ENCODE results near the gene SLC29A3.
A peak's percentile ranks its signal among the peaks of the same experiment; 100 is the strongest.

Gene SLC29A3

DNA sequence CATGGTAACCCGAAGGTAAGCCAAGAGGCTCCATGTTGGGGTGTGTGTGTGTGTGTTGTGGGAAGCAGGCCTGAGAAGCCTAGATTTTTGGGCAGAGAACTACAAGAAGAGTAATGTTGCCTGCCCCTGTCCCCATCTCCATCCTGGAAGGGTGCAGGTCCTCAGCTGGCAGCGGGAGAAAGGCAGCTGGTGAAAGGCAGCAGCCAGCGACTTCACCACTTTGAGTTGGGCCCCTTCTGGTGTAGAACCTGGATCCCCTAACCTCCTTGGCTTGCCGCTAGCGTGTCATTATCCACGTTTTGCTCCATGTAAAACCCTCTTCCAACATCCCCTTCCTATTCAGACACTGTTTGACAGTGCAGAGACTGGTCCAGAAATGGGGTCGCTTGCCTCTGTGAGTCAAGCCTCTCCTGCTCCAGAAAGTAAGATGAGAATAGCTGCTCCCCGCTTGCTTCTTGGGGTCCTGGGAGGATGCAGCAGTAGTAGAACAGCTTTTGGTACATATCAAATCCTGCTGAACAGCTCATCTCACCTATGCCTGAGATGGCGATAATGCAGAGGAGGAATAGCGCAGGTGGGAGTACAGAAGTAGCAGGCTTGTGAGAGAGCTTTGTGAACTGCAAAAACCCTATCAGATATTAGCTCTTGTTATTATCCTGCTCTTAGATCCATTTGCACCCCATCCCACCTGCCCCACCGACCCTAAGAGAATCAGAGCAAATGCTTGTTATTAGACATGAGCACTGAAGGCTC is 55.6 kb downstream of the SLC29A3 start:
- DNase-seq: no peak

DNA sequence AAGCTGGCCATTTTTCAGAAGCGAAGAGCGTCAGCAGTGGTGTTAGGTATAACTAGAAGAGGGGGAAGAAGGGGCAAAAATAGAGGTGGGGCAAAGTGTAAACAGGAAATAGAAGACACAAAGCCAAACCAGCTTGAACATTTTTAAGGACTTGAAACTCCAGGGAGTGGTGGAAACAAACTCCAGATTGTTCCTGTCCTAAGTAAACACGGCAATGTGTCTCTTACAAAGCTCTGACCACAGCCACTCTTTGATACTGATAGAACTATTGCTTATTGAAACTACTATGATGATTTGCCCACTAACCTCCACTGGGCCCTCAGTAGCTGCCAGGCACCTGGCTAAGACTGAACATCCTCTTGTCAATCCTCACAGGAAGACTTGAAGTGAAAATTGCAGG is 56.9 kb downstream of the SLC29A3 start:
- no peak for DNase-seq

DNA sequence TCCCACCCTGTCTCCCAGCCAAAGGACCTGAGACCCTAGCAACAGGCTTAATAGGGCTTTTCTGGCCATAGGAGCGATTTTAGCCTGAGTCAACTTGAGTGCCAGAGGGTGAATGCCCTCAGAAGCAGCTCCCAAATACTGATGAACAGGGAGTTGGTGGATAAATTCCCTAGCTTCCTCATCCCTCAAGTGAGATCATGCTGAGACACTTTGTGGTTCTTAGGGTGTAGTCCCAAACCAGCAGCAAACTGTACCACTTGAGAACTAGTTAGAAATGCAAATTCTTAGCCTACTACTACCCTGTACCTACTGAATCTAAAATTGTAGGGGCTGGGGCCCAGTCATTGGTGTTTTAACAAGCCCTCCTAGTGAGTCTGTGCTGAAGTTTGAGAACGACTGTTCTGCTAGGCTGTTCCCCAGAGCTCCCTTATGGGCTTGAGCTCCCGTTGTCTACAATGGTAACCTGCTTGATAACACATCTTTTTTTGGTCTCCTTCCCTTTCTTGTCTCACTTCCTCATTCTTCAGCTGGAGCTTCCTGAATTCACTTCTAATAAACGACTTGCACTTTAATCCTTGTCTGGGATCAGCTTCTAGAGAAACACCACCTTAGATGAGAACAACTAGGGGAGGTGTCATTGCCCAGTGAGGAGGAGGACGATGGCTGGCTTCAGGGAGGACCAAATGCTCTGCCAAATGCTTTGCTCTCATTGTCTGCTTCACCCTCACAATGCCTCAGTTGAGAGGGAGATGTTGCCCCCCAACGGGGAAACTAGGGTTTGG is 59.5 kb downstream of the SLC29A3 start:
- no peak for DNase-seq

DNA sequence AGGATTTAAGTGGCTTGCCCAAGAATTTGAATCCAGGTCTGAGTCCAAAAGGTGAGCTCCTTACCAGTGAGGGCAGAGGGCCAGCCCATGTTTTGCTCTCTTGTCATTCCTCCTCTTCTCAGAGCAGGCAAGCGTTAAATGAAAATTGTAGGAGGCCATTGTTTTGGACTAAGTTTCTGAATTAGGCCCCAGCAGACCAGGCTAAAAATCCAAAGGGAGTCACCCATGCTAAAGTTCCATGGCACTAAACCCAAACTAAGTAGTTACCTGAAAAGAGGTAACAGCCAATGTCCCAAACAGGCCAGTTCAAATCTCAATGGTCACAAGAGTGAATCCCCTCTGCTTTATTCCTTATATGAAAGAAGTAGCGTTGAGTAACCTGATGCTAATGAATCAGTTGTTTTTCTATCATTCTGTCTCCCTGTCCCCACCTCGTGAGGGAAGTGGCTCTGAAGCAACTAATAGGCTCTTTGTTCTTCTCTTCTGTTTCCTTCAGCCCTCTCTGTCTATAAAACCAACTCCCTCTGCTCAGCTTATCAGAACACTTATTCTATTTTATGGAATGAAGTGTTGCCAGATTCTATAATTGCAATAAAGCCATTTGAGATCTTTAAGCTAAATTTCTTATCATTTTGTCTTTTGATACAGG is 60.2 kb downstream of the SLC29A3 start:
- DNase-seq: no peak

DNA sequence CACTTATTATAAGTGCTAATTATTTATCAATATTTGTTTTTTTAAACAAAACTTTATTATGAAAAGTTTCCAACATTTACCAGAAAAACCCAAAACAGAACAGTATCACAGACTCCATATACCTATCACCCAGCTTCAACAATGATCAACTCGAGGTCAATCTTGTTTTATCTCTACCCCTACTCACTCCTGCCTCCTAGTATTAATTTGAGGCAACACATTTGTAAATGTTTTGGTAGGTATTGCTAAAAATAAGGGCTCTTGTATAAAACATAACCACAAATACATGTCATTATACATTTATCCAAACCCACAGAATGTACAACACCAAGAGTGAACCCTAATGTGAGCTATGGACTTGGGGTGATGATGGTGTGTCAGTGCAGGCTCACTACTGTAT is 61.8 kb downstream of the SLC29A3 start:
- no peak for DNase-seq

DNA sequence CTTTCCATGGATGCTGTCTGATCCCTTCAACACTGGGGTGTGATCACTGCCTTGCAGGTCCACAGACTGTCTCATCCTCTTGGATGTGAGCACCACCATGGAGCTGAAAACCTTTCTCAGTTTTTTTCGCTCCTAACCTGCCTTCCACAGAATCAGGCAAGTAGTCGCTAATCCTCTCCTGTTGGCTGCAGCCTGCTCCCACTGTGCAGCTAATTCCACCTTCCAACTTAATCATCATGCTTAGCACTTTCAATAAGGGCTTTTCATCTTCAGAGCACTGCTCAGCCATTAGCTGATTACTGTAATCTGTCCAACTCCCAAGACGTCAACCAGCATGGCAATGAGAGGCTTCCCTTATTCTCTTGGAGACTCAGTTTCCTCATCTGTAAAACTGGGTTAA is 62.6 kb downstream of the SLC29A3 start:
- DNase-seq: no peak

DNA sequence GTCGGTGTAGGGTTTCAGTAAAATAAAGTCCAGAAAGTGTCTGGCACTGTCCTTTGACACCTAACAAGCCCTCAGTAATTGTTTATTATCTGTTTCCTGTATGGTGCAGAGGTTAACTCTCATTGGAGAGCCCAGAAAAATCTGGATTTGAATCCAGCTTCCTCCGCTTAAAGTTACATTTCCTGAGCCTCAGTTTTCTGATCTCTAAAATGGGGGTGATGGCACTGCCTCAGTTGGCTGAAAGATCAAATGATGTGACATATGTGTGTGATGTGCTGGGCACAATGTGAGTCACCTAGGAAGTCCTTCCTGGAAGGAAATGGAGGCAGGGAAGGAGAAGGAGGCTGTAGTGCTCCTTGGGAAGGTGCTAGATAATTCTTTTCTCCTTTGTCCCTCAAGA is 63.0 kb downstream of the SLC29A3 start:
- DNase-seq: no peak

DNA sequence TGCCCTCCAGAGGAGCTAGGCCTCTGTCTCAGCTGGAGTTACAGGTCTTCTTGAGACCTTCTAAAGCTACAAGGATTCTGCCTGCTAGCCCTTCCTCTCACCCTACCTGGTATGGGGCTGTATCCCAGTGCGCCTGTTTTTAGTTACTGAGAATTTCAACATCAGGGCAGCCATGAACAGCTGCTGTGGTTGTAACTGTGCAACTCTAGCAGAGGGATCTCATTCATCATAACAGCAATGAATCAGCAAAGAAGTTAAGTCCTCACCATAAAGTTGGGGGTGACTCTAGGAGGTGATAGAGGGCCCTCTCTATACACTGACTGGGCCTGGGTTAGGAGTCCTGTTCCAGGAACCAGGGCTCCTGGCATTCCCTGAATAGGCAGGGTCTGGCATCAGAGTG is 63.7 kb downstream of the SLC29A3 start:
- DNase-seq: no peak

DNA sequence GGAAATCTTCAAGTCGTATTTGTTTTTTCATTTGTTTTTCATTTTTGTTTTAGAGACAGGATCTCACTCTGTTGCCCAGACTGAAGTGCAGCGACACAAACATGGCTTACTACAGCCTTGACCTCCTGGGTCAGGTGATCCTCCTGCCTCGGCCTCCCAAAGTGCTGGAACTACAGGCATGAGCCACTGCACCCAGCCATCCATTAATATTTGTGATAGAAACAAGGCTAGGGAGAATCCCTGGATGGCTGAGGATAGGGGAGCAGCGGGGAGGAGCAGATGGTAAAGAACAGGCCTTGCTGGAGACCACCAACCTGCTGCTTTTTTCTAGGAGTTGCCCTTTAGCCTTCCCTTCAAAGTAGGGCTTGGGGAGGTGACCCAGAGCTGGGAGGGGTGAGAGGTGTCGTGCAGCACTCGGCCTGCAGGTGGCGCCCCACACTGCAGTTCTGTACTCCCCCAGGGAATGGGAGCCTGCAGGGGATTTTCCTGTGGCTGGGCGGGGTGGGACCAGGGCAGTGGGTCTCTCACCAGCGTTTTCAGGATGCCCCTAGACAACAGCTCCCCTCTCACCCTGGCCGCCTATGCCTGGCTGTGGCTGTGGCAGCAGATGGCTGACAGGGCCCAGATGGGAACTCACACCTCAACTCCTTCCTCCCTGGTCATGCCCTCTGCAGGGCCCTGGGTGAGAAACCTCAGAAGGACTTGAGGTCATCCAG is 65.1 kb downstream of the SLC29A3 start:
- peak; percentile 62 for DNase-seq

DNA sequence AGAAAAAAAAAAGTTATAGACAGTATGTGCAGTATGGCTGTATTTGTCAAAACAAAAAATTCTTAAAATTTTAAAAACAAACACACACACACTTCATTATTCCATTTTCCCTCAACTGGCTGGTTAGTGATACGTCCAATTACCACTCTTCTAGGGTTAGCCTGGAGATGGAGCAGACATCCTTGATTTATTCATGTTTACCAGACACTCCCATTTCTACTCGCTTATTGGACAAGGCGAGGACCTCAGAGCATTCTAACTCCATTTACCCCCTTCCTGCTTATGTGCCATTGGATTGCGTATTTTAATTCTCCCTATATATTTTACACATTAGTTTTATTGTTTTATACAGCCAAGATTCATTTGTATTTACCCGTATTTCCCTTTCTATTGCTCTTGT is 69.1 kb downstream of the SLC29A3 start:
- no peak for DNase-seq

DNA sequence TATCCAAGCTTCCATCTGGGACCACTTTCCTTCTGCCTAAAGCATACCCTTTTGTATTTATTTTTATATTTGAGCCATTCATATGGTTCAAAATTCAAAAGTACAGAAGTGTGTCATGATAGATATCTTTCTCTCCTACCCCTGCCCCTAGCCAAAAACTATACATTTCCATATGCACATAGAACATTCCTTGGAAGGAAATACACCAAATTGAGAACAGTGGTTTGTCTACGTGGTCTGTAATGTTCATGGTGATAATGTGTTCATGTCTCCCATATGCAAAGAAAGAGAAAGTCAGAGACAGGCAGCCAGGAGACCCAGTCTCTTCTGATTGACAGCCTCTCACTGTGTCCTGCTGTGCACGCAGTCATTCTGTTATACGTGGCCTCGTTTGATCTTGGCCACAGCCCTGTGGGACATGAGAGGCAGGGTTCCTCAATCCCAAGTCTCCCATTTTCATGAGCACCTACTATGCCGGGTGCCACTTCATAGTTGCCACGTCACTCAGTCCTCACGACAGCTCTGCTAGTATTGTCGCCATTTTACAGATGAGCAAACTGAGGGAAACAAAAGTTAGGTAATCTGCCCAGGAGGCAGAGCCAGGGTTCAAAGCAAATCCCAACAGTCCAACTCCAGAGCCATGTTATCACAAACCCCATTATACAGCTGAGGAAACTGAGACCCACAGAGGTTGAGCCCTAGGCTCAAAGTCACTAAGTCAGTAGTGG is 69.7 kb downstream of the SLC29A3 start:
- DNase-seq: no peak

DNA sequence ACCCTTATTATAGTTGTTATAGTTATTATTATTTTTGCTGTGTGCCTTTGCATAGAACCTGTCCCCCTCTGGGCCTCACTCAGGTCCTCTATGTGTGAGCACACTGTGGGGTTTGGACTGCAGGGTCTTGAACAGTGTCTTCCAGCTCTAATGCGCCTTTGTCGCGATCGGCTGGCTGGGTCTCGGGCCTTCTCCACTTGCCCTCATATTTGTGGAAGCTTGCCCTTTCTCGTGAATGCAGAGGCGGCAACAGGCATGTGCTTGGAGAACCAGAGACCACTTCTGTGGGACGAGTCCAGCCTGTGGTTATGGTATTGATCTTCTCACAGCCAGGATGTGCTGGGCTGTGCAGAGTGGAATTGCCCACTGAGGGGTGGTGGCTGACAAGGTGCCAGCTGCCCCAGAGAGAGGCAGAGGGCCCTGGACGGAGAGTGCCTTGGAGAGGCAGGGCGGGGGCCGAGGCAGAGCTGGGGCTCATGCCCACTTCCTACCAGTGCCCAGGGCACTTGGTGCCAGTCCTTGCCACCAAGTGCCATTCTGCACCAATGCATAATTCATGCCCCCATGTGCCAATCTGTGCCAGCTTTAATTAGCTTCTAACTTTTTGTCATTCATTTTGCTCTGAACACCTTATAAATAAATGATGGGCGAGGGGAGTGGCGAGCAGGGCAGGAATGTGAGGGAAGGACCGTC is 70.9 kb downstream of the SLC29A3 start:
- DNase-seq: no peak

DNA sequence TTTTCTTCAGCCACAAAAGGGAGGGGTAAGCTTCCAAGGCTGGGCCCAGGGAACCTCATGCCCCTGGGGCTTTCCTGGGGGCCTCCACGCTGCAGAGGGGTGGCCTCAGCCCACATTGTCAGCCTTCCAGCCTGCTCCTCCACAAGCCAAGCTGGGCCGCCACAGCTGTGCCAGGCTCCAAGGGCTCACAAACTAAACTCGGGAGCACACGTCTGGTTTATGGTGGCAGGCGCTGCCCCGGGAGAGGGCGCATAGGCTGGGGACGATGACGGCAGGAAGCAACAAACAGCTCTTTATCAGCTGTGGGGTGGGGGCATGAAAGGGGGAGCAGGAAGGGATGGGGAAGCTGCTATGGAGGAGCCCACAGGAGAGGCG is 71.4 kb downstream of the SLC29A3 start:
- no peak for DNase-seq

DNA sequence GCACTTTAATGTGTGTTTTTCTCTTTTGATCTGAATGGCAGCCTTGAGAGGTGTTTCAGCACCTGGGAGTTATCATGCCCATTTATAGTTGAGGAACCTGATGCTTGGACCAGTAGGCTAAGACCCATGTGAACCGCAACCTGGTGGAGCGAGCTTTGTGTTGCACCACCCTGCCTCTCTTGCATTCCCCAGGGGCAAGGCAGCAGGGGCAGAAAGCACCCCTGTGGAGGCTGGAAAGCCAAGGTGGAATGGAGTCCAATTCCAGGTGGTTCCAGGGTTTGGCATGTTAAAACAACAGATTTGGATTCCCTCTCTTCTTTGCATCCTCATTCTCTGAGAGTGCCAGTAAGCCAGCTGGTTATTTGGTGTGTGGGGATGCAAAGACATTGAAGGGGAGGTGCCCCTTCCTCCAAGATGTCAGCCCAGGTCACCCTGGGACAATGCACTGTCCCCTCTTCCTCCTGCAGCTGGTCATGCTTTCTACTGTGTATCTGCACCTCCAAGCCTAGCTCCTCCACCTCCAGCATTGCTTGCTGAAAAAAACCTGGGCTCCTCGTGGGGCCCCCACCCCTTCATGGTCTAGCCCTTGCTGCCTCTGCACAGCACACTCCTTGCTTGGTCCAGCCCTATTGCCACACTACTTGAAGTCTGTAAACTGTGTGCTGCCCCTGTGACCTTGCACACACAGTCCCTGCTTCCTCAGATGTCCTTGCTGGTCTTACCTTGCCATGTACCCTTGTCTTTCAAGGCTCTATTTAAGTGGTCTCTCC is 72.0 kb downstream of the SLC29A3 start:
- no peak for DNase-seq

DNA sequence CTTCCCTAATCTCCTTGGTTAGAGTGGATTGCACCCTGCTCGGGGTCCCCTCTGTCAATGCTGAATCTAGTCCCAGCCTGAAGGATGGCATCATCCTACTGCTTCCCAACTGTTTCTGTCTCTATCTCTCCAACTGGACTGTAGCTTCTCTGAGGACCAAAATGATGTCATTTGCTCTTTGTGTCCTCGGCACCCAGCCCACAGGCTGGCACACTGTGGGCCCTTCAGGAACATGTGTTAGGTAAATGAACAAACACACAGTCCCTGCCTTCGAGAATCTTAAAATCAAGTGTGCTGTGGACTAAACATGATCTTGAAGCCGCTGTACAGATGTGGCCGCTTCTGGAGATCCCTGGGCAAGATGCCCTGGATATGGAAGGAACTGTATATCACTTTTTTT is 72.6 kb downstream of the SLC29A3 start:
- DNase-seq: no peak

DNA sequence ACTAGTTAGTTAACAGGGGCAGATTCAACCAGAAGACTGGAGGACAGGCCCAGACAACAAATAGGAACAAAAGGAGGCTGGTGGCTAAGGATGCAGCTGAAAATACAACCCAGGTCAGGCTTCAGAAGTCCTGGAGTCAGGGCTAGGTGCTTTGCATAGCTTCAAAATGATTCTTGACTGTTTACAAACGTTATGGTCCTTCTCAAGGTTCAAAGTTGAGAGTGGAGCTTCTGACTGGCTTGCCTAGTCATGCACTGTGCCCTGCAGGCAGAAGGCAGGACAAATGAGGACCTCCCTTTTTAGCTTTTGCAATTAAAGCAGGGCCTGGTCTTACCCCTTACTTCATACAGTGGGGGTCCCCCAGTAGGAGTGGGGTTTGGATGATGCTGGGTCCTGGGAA is 73.2 kb downstream of the SLC29A3 start:
- DNase-seq: no peak

DNA sequence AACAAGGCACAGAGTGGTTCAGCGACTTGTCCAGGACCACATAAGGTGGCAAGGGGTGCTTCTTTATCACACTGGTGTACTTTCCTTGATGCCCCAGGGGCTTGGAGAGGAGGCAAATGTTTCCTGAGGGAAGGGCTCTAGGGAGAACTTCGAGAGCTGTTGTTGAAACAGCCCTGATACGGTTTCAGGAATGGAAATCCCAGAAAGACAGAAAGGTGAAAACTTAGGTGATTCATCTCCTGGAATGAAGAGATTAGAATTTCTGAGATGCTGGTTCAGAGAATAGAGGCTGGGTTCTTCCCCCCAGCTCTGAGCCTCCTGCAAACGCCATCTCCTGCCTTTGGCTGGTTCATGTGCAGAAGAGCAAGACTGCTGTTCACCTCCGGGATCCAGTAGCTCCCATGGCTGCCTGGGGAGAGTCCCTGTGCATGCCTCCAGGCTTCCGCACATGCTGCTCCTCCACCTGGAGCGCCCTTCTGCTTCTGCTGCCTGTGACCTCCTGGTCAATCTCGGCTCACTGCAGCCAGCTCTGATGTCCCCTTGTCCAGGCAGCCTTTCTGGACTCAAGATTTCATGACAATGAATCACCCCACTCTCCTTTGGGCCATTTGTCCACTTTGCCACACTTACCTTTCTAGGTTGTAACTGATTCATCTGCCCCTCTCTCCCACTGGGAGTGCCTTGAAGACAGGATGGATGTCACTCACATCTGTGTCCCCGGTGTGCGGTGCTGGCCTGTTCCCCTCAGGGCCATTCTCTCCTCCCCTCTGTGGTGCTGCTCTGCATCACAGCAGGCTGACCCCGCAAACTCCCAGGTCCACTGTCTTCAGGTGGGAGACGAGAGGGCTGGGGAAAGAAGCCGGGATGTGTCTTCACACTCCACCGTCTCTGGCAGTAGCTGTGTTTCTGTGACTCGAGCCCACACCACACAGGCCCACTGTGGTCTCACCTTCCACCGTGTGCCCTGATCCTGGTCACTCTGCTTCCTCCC is 74.0 kb downstream of the SLC29A3 start:
- DNase-seq: no peak

DNA sequence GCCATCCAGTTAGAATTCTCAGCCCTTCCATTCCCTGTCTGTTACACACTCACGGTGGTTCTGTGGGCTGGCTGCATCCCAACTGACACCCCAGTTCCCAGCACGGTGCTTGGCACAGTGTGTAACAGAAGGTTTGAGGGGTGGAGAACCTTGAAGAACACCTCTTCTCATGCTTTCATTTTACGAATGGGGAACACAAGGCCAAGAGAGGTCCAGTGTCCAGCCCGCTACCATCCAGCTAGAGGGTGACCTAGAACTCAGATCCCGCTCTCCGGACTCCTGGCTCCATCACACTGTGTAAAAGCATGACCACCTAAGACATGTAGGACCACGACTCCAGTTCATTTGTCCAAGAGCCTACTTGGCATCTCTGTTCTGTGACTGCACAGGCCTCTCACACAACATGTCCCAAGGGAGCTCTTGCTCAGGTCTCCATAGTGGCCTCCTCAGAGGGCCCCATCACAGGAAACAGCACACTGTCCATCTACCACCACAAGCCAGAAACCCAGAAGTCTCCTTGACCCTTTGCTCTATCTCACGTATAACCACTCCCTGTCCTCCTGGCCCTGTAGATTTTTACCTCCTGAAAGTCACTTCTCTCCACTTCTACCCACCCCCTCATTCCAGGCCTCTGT is 74.9 kb downstream of the SLC29A3 start:
- DNase-seq: no peak

DNA sequence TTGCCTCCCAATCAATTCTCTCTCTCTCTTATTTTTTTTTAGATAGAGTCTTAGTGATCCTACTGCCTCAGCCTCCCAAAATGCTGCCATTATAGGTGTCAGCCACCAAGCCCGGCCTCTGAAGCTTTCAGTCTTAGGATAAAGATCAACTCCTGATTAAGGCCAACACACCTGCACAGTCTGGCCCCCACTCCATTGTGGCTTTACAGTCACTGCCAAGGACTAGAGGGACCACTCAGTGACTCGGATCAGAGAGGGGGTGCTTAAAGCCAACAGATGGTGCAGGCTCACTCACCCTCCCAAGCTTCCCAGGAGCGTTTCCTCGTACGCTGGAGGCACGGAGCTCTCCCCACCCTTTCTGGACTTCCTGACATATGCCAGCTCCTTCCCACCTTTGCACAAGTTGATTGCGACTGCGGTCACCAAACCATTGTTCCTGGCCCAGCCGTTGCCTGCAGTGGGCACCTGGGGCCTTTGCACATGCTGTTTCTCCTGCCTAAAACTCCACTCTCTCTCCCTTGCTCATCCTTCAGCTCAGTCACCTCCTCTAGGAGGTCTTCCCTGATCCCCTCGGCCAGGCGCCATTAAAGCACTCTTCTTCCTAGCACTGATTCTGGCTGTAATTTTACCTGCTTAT is 76.0 kb downstream of the SLC29A3 start:
- no peak for DNase-seq

Measured in NCI-H1436 (cell line).